Keratinocyte (primary cell): Measurements from ENCODE around the gene FMOD. TPM values are rescaled to one million over a fixed set of nuclear protein-coding genes. Genes with fewer than 3 reads are reported as not detected.
"Not testable (repeated sequence)": the region's sequence is repeated elsewhere in the genome, so short reads cannot be mapped to it uniquely, and the experiment has no call there.

Source experiments
- DNase-seq: peaks from one replicate; pipeline ENCODE4 v3.0.0-alpha.2; 2011; ENCODE audit warnings: low read depth, missing footprints, low spot score
- FAIRE-seq: peaks from 2 replicates; lab custom pipeline; 2011; peaks lifted over from hg19 to GRCh38; lab: Jason Lieb, UNC
- H2AFZ ChIP-seq: 2 replicates; pipeline ENCODE4 v1.6.0; 2012; ENCODE audit warnings: low read length, control low read depth, inconsistent platforms; ENCODE audit not compliant: control insufficient read depth
- H3K27ac ChIP-seq: 2 replicates; pipeline ENCODE4 v1.5.1; 2011; ENCODE audit warnings: low read length; ENCODE audit not compliant: control insufficient read depth, insufficient read depth
- H3K27me3 ChIP-seq: 3 replicates; pipeline ENCODE4 v1.6.0; 2011; ENCODE audit warnings: low read length; ENCODE audit not compliant: control insufficient read depth, insufficient read depth; ENCODE audit errors: extremely low read depth
- H3K36me3 ChIP-seq, 2 experiments: 2 replicates in 1 of 2; 3 replicates in 1 of 2; pipeline ENCODE4 v1.5.1; 2011; ENCODE audit warnings: low read length in 2 of 2, mild to moderate bottlenecking in 1 of 2; ENCODE audit not compliant: control insufficient read depth in 2 of 2, insufficient read depth in 2 of 2; ENCODE audit errors: extremely low read depth in 1 of 2
- H3K4me1 ChIP-seq: 3 replicates; pipeline ENCODE4 v1.5.1; 2011; ENCODE audit warnings: low read length; ENCODE audit not compliant: control insufficient read depth, insufficient read depth; ENCODE audit errors: extremely low read depth
- H3K4me2 ChIP-seq: 3 replicates; pipeline ENCODE4 v1.6.0; 2011; ENCODE audit warnings: low read depth, low read length; ENCODE audit not compliant: control insufficient read depth, insufficient read depth; ENCODE audit errors: extremely low read depth
- H3K4me3 ChIP-seq, 3 experiments: fragments of 200-600 bp in 1 of 3; sonication (generic) in 1 of 3; 2 replicates in 2 of 3; 3 replicates in 1 of 3; pipeline ENCODE4 v1.5.1; 2011 to 2016; ENCODE audit warnings: low read length in 3 of 3, mild to moderate bottlenecking in 3 of 3, control low read depth in 2 of 3, inconsistent platforms in 1 of 3, low read depth in 1 of 3, mixed read lengths in 1 of 3, mixed run types in 1 of 3, moderate library complexity in 1 of 3; ENCODE audit not compliant: control insufficient read depth in 2 of 3, insufficient read depth in 2 of 3; ENCODE audit errors: extremely low read depth in 1 of 3
- H3K79me2 ChIP-seq: 2 replicates; pipeline ENCODE4 v1.6.0; 2012; ENCODE audit warnings: low read length; ENCODE audit not compliant: control insufficient read depth, insufficient read depth
- H3K9ac ChIP-seq: 3 replicates; pipeline ENCODE4 v1.6.0; 2011; ENCODE audit warnings: low read length; ENCODE audit not compliant: control insufficient read depth, insufficient read depth; ENCODE audit errors: extremely low read depth
- H3K9me1 ChIP-seq: 3 replicates; pipeline ENCODE4 v1.6.0; 2011; ENCODE audit warnings: low read length; ENCODE audit not compliant: control insufficient read depth, insufficient read depth; ENCODE audit errors: extremely low read depth
- H3K9me3 ChIP-seq: 2 replicates; pipeline ENCODE4 v1.5.1; 2012; ENCODE audit warnings: low read depth, low read length; ENCODE audit not compliant: control insufficient read depth
- H4K20me1 ChIP-seq: 3 replicates; pipeline ENCODE4 v1.6.0; 2011; ENCODE audit warnings: low read length; ENCODE audit not compliant: control insufficient read depth, insufficient read depth; ENCODE audit errors: extremely low read depth
- EZH2 ChIP-seq: IDR thresholded peaks from one replicate; pipeline ENCODE4 v1.6.1; 2012; ENCODE audit warnings: inconsistent platforms, mild to moderate bottlenecking, low read length, moderate library complexity
- dilution Hi-C: fragments of 300-500 bp; cut with MboI; formaldehyde crosslinking; loops from one replicate; pipeline ENCODE4 v1.7.0; 2020; ENCODE audit warnings: low sequenced_read_pairs; ENCODE audit not compliant: extremely low pct_ligation_motif_present
- polyA plus RNA-seq, 5 experiments: library from polyadenylated mRNA; depleted of rRNA in 3 of 5; stranded (reverse) in 3 of 5; stranded (forward) in 1 of 5; unstranded in 1 of 5; fragments of >200 nt; gene quantifications; 1 replicate in 1 of 5; 2 replicates in 3 of 5; 3 replicates in 1 of 5; pipeline versions ENCODE4 v1.2.1 to v1.2.3, GENCODE V29; 2011 to 2012; ENCODE audit warnings: missing spikeins in 2 of 5, low read depth in 1 of 5, low replicate concordance in 1 of 5
- TF ChIP-seq, protein P1 (sequence below), 3 experiments: IDR thresholded peaks in 1 of 3; conservative IDR thresholded peaks in 1 of 3; optimal IDR thresholded peaks in 1 of 3; 2 replicates in 2 of 3; 3 replicates in 1 of 3; pipeline versions ENCODE3 to v1.5.1; 2011; ENCODE audit warnings: low read length in 3 of 3, mild to moderate bottlenecking in 3 of 3, moderate library complexity in 2 of 3, control low read depth in 1 of 3, inconsistent platforms in 1 of 3; ENCODE audit not compliant: insufficient read depth in 2 of 3; ENCODE audit errors: extremely low read depth in 1 of 3

Gene FMOD
- polyA plus RNA-seq, 1 donor (not counting 4 experiments of a cell fraction or from before 2014, with no cell fraction given) = 0.47 TPM

DNA sequence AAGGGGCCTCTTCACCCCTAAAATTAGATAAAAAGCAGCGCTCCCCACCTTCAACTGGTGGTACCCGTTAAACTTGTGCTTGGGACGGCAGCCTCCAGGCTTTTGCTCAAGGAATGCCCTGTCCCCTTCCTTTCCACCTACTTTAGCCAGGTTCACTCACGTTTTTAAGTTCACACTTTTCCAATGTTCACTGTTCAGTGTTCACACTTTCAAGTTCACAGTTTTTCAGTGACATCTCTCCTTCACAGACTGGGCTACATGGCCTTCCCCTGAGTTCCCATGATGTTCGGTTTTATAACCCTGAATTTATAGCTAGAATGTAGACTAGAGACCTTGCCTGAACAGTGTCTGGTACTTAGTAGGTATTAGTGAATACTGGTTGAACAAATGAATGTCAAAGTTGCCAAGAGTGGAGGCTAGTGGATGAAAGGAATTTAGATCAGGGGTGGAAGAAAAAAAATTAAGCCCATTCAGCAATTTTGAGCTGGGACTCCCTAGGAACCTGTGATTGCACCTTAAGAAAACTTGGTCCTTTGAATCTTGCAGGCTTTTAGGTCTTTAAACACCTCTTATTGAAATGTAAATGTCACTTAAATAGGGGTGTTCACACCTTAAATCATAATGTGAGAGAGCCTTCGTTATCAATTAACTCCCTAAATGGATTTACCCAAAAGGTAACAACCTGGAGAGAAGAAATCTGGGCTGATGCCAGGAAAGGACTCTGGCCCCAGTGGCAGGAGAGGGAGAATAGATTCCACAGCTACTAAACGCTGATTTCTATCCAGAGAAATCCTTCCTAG lies 33.3 kb downstream of the FMOD start:
- H3K36me3 ChIP-seq = no peaks in the 10 kb centered on the region
- H3K4me2 ChIP-seq = no peak overlapping the region
- dilution Hi-C loops = no loop called here
- H3K9ac ChIP-seq = no peak overlapping the region
- no peak for DNase-seq
- no peaks in the 10 kb centered on the region for H3K79me2 ChIP-seq
- H3K4me1 ChIP-seq = peaks cover 12% of the 10 kb centered on the region
- no peak for FAIRE-seq
- H4K20me1 ChIP-seq = no peaks in the 10 kb centered on the region
- H3K27ac ChIP-seq = no peak overlapping the region
- no peaks in the 10 kb centered on the region for H3K9me1 ChIP-seq
- H3K9me3 ChIP-seq = no peaks in the 10 kb centered on the region
- no peak overlapping the region for H2AFZ ChIP-seq
- TF ChIP-seq EZH2 = no peak
- TF ChIP-seq, protein P1, sequence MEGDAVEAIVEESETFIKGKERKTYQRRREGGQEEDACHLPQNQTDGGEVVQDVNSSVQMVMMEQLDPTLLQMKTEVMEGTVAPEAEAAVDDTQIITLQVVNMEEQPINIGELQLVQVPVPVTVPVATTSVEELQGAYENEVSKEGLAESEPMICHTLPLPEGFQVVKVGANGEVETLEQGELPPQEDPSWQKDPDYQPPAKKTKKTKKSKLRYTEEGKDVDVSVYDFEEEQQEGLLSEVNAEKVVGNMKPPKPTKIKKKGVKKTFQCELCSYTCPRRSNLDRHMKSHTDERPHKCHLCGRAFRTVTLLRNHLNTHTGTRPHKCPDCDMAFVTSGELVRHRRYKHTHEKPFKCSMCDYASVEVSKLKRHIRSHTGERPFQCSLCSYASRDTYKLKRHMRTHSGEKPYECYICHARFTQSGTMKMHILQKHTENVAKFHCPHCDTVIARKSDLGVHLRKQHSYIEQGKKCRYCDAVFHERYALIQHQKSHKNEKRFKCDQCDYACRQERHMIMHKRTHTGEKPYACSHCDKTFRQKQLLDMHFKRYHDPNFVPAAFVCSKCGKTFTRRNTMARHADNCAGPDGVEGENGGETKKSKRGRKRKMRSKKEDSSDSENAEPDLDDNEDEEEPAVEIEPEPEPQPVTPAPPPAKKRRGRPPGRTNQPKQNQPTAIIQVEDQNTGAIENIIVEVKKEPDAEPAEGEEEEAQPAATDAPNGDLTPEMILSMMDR (optimal IDR thresholded peaks at IDR 0.05 in 1 of 3, IDR thresholded peaks at IDR 0.05 in 1 of 3, conservative IDR thresholded peaks at IDR 0.05 in 1 of 3; ENCODE audit: extremely low read depth in 1 of 3, insufficient read depth in 2 of 3, low read length in 3 of 3) = no peak
- no peaks in the 10 kb centered on the region for H3K27me3 ChIP-seq
- no peak overlapping the region for H3K4me3 ChIP-seq

DNA sequence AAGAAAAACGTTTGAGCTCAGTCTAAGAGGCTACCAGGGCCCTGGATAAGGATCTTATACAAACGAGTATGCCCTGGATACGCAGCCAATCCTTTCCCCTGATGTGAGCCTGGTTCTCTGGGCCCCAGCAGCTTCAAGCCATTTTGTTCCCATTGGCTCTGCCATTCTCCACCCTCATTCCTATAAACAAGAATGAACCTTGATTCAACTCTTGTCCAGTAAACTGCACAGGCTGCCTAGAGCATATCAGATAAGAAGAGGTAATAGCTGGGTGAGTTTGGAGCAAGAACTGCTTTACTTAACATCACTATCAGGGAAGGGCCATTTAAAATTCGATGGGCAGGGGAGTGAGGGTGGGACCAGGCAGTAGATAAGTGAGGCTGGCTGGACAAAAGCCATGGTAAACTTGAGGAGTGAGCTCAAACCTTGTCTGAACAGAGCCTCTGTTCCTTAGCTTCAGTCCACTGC lies 34.3 kb downstream of the FMOD start:
- no peaks in the 10 kb centered on the region for H3K79me2 ChIP-seq
- no peak overlapping the region for H3K9ac ChIP-seq
- no peak for DNase-seq
- peaks cover 12% of the 10 kb centered on the region for H3K4me1 ChIP-seq
- H3K9me1 ChIP-seq = no peaks in the 10 kb centered on the region
- no peaks in the 10 kb centered on the region for H4K20me1 ChIP-seq
- no peak overlapping the region for H2AFZ ChIP-seq
- no peak for FAIRE-seq
- H3K27me3 ChIP-seq = no peaks in the 10 kb centered on the region
- H3K9me3 ChIP-seq = no peaks in the 10 kb centered on the region
- H3K36me3 ChIP-seq = no peaks in the 10 kb centered on the region
- H3K4me3 ChIP-seq = no peak overlapping the region
- no peak overlapping the region for H3K4me2 ChIP-seq
- TF ChIP-seq, protein P1 (optimal IDR thresholded peaks at IDR 0.05 in 1 of 3, IDR thresholded peaks at IDR 0.05 in 1 of 3, conservative IDR thresholded peaks at IDR 0.05 in 1 of 3; ENCODE audit: extremely low read depth in 1 of 3, insufficient read depth in 2 of 3, low read length in 3 of 3) = no peak
- no peak for TF ChIP-seq EZH2
- dilution Hi-C loops = no loop called here
- H3K27ac ChIP-seq = no peak overlapping the region

DNA sequence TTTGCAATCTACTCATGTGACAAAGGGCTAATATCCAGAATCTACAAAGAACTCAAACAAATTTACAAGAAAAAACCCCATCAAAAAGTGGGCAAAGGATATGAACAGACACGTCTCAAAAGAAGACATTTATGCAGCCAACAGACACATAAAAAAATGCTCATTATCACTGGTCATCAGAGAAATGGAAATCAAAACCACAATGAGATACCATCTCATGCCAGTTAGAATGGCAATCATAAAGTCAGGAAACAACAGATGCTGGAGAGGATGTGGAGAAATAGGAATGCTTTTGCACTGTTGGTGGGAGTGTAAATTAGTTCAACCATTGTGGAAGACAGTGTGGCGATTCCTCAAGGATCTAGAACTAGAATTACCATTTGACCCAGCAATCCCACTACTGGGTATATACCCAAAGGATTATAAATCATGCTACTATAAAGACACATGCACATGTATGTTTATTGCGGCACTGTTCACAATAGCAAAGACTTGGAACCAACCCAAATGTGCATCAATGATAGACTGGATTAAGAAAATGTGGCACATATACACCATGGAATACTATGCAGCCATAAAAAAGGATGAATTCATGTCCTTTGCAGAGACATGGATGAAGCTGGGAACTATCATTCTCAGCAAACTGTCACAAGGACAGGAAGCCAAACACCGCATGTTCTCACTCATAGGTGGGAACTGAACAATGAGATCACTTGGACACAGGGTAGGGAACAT lies 36.7 kb downstream of the FMOD start:
- H4K20me1 ChIP-seq, H3K79me2 ChIP-seq, H3K9me3 ChIP-seq, H3K4me2 ChIP-seq, H3K4me3 ChIP-seq, H2AFZ ChIP-seq, dilution Hi-C loops, H3K36me3 ChIP-seq, DNase-seq, FAIRE-seq, H3K27ac ChIP-seq, H3K27me3 ChIP-seq, H3K9me1 ChIP-seq, H3K9ac ChIP-seq, H3K4me1 ChIP-seq: not testable (repeated sequence)
